ENCODE measurements around the gene CCDC92B. TPM values are rescaled to one million over a fixed set of nuclear protein-coding genes. Genes with fewer than 3 reads are reported as not detected.

The CCDC92B gene
- total and polyA plus RNA-seq, 2 of the 13 experiments (the other 11 are each of a cell fraction or from before 2014, with no cell fraction given) = not detected

DNA sequence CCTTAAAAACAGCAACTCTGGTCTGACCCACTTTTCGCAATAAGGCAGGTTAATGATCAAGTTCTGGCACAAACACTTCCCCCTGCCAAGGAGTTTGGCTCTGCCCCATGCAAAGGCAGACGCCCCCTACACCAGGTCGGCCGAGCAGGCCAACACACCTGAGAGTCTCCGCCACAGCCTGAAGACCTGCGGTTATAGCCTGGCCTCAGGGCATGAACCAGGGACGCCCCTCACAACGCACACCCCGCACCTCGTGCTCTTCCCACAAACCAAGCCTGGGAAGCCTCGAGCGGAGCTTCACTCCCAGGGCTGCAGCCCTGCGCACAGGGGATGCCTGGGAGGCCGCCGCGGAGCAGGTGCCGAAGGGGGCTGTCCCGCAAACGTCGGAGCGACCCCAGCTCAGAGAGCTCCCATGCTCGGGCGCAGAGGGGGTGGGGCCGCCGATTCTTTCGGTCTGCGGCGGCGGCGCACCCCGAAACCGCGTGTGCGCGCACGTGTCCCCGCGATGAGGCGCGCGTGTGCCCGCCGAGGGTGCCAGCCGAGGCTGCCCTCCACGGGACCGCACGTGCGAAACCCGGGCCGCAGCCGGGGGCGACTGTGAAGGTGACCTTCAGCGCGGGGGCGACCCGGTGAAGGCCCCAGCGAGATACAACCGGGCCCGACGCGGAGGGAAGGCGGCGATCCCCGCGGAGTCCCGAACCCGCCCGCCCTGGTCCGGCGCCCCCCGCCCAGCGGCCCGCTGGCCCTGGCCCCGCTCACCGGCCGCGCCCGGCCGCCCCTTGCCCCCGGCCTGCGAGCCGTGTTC, 38.4 kb downstream of the CCDC92B start (continued):
- TF ChIP-seq CTCF (CRISPR knock-in tag; IDR thresholded peaks at IDR 0.05) = peak; percentile 28; the same call in 1 of the 2 replicates
- peak; percentile 66; the same call in 1 of the 2 replicates for TF ChIP-seq DR1 (CRISPR knock-in tag; IDR thresholded peaks at IDR 0.05)
- TF ChIP-seq, protein P1, sequence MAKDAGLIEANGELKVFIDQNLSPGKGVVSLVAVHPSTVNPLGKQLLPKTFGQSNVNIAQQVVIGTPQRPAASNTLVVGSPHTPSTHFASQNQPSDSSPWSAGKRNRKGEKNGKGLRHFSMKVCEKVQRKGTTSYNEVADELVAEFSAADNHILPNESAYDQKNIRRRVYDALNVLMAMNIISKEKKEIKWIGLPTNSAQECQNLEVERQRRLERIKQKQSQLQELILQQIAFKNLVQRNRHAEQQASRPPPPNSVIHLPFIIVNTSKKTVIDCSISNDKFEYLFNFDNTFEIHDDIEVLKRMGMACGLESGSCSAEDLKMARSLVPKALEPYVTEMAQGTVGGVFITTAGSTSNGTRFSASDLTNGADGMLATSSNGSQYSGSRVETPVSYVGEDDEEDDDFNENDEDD (CRISPR knock-in tag; IDR thresholded peaks at IDR 0.05; ENCODE audit: borderline replicate concordance) = peak; percentile 19; the same call in 1 of the 2 replicates
- TF ChIP-seq NKX3-1 (CRISPR knock-in tag; IDR thresholded peaks at IDR 0.05) = 0 out of 2 replicates have a peak, but pooled peaks have one; percentile 62
- TF ChIP-seq SAFB2 (CRISPR knock-in tag; IDR thresholded peaks at IDR 0.05; ENCODE audit: borderline replicate concordance, low read depth) = no peak
- TF ChIP-seq, protein P2, sequence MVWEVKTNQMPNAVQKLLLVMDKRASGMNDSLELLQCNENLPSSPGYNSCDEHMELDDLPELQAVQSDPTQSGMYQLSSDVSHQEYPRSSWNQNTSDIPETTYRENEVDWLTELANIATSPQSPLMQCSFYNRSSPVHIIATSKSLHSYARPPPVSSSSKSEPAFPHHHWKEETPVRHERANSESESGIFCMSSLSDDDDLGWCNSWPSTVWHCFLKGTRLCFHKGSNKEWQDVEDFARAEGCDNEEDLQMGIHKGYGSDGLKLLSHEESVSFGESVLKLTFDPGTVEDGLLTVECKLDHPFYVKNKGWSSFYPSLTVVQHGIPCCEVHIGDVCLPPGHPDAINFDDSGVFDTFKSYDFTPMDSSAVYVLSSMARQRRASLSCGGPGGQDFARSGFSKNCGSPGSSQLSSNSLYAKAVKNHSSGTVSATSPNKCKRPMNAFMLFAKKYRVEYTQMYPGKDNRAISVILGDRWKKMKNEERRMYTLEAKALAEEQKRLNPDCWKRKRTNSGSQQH (CRISPR knock-in tag; IDR thresholded peaks at IDR 0.05; ENCODE audit: low read depth) = peak; percentile 72; the same call in 1 of the 2 replicates
- TF ChIP-seq ONECUT2 (CRISPR knock-in tag; IDR thresholded peaks at IDR 0.05) = no peak
- TF ChIP-seq, protein P3, sequence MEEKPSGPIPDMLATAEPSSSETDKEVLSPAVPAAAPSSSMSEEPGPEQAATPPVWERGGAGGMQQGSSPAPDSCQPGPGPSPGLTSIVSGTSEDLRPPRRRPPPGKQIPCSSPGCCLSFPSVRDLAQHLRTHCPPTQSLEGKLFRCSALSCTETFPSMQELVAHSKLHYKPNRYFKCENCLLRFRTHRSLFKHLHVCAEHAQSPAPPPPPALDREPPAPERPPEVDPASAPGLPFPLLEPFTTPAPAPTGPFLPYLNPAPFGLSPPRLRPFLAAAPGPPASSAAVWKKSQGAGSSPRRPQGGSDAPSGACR (CRISPR knock-in tag; IDR thresholded peaks at IDR 0.05) = 0 out of 2 replicates have a peak, but pooled peaks have one; percentile 69
- TF ChIP-seq HOXA3 (CRISPR knock-in tag; IDR thresholded peaks at IDR 0.05) = peak; percentile 62; the same call in 1 of the 2 replicates
- peak; percentile 26; the same call in 1 of the 2 replicates for TF ChIP-seq RFXAP (CRISPR knock-in tag; IDR thresholded peaks at IDR 0.05; ENCODE audit: borderline replicate concordance)
- peak; percentile 46 for TF ChIP-seq REL (CRISPR knock-in tag; conservative IDR thresholded peaks at IDR 0.05)
- peak; percentile 57; the same call in 1 of the 2 replicates for TF ChIP-seq RXRA (CRISPR knock-in tag; IDR thresholded peaks at IDR 0.05)
- TF ChIP-seq FOXP1 (IDR thresholded peaks at IDR 0.05) = no peak
- no peak for TF ChIP-seq FOXP1 (CRISPR knock-in tag; IDR thresholded peaks at IDR 0.05)
- TF ChIP-seq ZNF776 (CRISPR knock-in tag; IDR thresholded peaks at IDR 0.05) = peak; percentile 60; the same call in 1 of the 2 replicates
- TF ChIP-seq ZNF883 (CRISPR knock-in tag; IDR thresholded peaks at IDR 0.05; ENCODE audit: not compliant biosample characterization) = no peak
- TF ChIP-seq, protein P4, sequence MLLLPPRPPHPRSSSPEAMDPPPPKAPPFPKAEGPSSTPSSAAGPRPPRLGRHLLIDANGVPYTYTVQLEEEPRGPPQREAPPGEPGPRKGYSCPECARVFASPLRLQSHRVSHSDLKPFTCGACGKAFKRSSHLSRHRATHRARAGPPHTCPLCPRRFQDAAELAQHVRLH (CRISPR knock-in tag; IDR thresholded peaks at IDR 0.05; ENCODE audit: borderline replicate concordance, low read depth) = 0 out of 2 replicates have a peak, but pooled peaks have one; percentile 34
- TF ChIP-seq ZNF234 (CRISPR knock-in tag; conservative IDR thresholded peaks at IDR 0.05) = 0 out of 2 replicates have a peak, but pooled peaks have one; percentile 68
- TF ChIP-seq SPEN (CRISPR knock-in tag; IDR thresholded peaks at IDR 0.05; ENCODE audit: low read depth) = 0 out of 2 replicates have a peak, but pooled peaks have one; percentile 46
- 0 out of 2 replicates have a peak, but pooled peaks have one; percentile 42 for TF ChIP-seq CBFB (CRISPR knock-in tag; IDR thresholded peaks at IDR 0.05)
- peak; percentile 23; the same call in 1 of the 2 replicates for TF ChIP-seq RARA (CRISPR knock-in tag; IDR thresholded peaks at IDR 0.05)
- TF ChIP-seq ZNF235 (CRISPR knock-in tag; IDR thresholded peaks at IDR 0.05; ENCODE audit: borderline replicate concordance) = 0 out of 2 replicates have a peak, but pooled peaks have one; percentile 56
- TF ChIP-seq ZFX (CRISPR knock-in tag; IDR thresholded peaks at IDR 0.05; ENCODE audit: low read depth) = peak; percentile 41; the same call in 1 of the 2 replicates
- no peak for TF ChIP-seq KDM4B (CRISPR knock-in tag; IDR thresholded peaks at IDR 0.05)
